SU-DHL-6 (cell line): ENCODE measurements around the gene AKT1.

ENCODE experiments used
- H2AFZ ChIP-seq: fragments of 200-600 bp; sonication (generic); 2 replicates; pipeline ENCODE4 v1.6.1; 2014; ENCODE audit warnings: low read depth, mild to moderate bottlenecking, moderate library complexity, mixed read lengths, antibody characterized with exemption, low read length; ENCODE audit not compliant: severe bottlenecking
- H3F3A ChIP-seq: fragments of 200-600 bp; shearing (Covaris generic); 2 replicates; pipeline ENCODE4 v1.6.0; 2016; ENCODE audit warnings: antibody characterized with exemption, mild to moderate bottlenecking; ENCODE audit not compliant: insufficient read depth
- H3K27ac ChIP-seq: fragments of 200-600 bp; sonication (generic); 2 replicates; pipeline ENCODE4 v1.5.1; 2016; ENCODE audit warnings: low read depth, mild to moderate bottlenecking, low read length, moderate library complexity, mixed read lengths
- H3K27me3 ChIP-seq: fragments of 200-600 bp; sonication (generic), shearing (Covaris generic); 2 replicates; pipeline ENCODE4 v1.6.0; 2014; ENCODE audit warnings: mild to moderate bottlenecking, low read length
- H3K36me3 ChIP-seq: fragments of 200-600 bp; sonication (generic); 2 replicates; pipeline ENCODE4 v1.6.1; 2014; ENCODE audit warnings: mild to moderate bottlenecking, low read length, mixed read lengths
- H3K4me2 ChIP-seq: fragments of 300-600, 200-600 bp; shearing (Covaris generic), sonication (generic); 2 replicates; pipeline ENCODE4 v1.6.0; 2014; ENCODE audit warnings: low read length, low read depth, mild to moderate bottlenecking; ENCODE audit not compliant: poor library complexity, severe bottlenecking
- H3K4me3 ChIP-seq: fragments of 200-600 bp; sonication (generic); 2 replicates; pipeline ENCODE4 v1.5.1; 2014; ENCODE audit warnings: antibody characterized with exemption, low read length, mild to moderate bottlenecking, mixed read lengths; ENCODE audit not compliant: insufficient read depth, poor library complexity, severe bottlenecking
- H3K79me2 ChIP-seq: fragments of 200-600 bp; sonication (generic); 2 replicates; pipeline ENCODE4 v1.6.1; 2014; ENCODE audit warnings: mild to moderate bottlenecking, low read length, moderate library complexity; ENCODE audit not compliant: insufficient read depth
- H3K9ac ChIP-seq: fragments of 200-600 bp; sonication (generic); 2 replicates; pipeline ENCODE4 v1.7.0; 2014; ENCODE audit warnings: mild to moderate bottlenecking, low read length
- H3K9me2 ChIP-seq: fragments of 200-600 bp; sonication (generic); replicated peaks from 2 replicates; pipeline ENCODE4 v1.6.1; 2014; ENCODE audit warnings: low read length; ENCODE audit not compliant: insufficient read depth
- H3K9me3 ChIP-seq: fragments of 200-600 bp; sonication (generic); 2 replicates; pipeline ENCODE4 v1.6.1; 2014; ENCODE audit warnings: low read length, mixed read lengths; ENCODE audit not compliant: insufficient read depth
- H4K20me1 ChIP-seq: fragments of 200-600 bp; sonication (generic); 2 replicates; pipeline ENCODE4 v1.6.1; 2014; ENCODE audit warnings: low read depth, mild to moderate bottlenecking, antibody characterized with exemption, low read length, moderate library complexity, mixed read lengths
- CTCF ChIP-seq: fragments of 200-600 bp; sonication (generic); IDR thresholded peaks from one replicate; pipeline ENCODE4 v1.5.1; 2017; ENCODE audit warnings: antibody characterized with exemption, mild to moderate bottlenecking, low read length, moderate library complexity; ENCODE audit not compliant: insufficient read depth, poor library complexity, severe bottlenecking
- EZH2phosphoT487 ChIP-seq: fragments of 200-600 bp; sonication (generic), shearing (Covaris generic); conservative IDR thresholded peaks from 2 replicates; pipeline ENCODE4 v1.6.1; 2018; ENCODE audit warnings: mild to moderate bottlenecking, antibody characterized with exemption, low read length, moderate library complexity, mixed read lengths

AKT1 gene

DNA sequence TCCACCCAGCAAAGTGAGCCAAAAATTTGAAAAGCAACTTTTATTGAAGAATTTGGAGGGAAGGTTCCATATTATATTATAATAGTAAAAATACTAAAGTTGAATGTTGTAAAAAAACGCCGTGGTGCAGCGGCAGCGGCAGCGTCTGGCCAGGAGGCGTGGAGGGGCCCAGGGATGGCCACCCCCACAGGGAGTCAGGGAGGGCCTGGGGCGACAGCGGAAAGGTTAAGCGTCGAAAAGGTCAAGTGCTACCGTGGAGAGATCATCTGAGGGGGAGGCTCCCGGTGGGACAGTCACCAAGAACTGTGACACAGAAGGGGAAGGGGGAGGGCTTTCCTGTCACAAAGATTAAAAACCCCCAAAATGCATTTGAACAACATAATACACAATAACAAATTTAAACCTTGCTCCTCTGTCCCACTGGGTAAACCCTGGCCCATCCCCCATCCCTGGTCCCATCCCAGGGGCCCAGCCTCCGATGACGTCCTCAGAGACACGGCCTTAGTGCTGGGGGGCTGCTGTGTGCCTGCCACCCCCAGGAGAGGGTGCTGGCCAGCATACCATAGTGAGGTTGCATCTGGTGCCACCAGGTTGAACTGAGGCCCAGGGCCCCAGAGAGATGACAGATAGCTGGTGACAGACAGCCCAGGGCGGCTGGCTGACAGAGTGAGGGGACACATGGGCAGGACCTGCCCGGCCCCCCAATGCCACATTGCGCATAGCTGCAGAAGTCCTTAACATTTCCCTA, 26.1 kb downstream of the AKT1 start:
- Histone ChIP-seq H3K27me3 (no peaks in the 10 kb centered on the region), H3K27ac (no peak overlapping the region), H3F3A (no peaks in the 10 kb centered on the region), H3K4me2 (no peak overlapping the region), H2AFZ (no peak overlapping the region), H3K4me3 (no peak overlapping the region), H3K9me2 (no peaks in the 10 kb centered on the region), H3K36me3 (0 out of 2 replicates have a peak, but pooled peaks cover 9% of the 10 kb centered on the region), H3K9me3 (no peaks in the 10 kb centered on the region), H3K79me2 (no peaks in the 10 kb centered on the region), H3K9ac (no peak overlapping the region), H4K20me1 (no peaks in the 10 kb centered on the region)
- TF ChIP-seq EZH2phosphoT487 (no peak), CTCF (no peak)

DNA sequence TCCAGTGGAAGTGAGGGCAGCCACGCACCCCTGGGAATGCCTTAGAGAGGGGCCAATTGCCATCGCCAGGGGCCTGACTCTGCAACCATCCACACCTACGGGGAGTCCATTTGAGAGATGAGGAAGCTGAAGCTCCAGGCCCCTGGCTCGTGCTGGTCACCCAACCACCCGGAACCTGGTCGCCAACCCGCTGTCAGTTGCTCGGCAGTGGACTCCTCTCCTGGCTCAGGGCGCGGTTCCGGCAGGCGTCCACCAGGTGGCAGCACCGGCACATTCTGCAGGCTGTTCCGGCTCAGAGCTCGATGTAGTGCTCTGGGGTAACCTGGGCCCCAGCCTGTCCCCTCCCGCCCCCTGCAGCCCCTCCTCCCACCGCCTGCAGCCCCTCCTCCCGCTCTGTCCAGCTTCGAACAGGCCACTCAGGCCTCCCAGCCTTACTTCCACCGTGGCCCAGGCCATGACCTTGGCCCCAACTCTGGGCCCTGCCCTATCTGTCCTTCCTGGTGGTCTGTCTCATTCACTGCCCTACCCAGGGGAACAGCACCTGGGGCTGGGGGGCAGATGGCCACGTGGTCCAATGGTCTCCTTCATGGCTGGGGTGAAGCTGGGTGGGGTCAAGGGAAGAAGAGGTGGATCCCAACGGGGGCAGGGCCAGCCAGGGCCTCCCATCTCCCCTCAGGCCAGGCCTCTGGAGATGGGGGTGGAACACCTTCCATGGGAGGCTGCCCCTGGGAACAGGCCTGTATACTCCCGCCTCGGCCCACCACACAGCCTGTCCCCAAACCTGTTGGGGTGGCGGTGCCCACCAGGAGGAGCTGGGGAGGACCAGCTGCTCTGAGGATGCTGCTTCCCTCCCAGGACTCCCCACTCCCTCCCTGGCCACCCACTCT, 26.9 kb downstream of the AKT1 start:
- H3K9ac ChIP-seq = no peak overlapping the region

DNA sequence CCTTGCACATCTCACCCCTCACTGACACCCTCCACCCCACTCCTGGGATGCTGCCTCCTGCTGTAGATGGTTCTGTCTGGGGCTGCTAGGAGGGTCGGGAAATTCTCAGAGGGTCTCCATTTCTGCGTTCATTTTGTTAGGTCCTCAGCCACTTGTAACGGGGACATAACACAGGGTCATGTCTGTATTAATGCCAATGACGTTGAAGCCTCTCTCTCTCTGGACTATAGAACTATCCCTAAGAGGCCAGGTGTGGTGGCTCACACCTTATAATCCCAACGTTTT, 28.0 kb downstream of the AKT1 start:
- no peak overlapping the region for H2AFZ ChIP-seq
- no peaks in the 10 kb centered on the region for H3K9me3 ChIP-seq
- 0 out of 2 replicates have a peak, but pooled peaks cover 9% of the 10 kb centered on the region for H3K36me3 ChIP-seq
- no peak overlapping the region for H3K9ac ChIP-seq
- H4K20me1 ChIP-seq = no peaks in the 10 kb centered on the region
- no peak for TF ChIP-seq EZH2phosphoT487
- TF ChIP-seq CTCF = no peak
- H3K4me2 ChIP-seq = no peak overlapping the region
- no peaks in the 10 kb centered on the region for H3F3A ChIP-seq
- no peaks in the 10 kb centered on the region for H3K27me3 ChIP-seq
- no peak overlapping the region for H3K4me3 ChIP-seq
- no peaks in the 10 kb centered on the region for H3K9me2 ChIP-seq
- H3K27ac ChIP-seq = no peak overlapping the region
- H3K79me2 ChIP-seq = no peaks in the 10 kb centered on the region

More for the DNA sequence above, 26.9 kb downstream of the AKT1 start:
- no peaks in the 10 kb centered on the region for H3K9me2 ChIP-seq
- no peaks in the 10 kb centered on the region for H3K79me2 ChIP-seq
- no peak overlapping the region for H2AFZ ChIP-seq
- peak; percentile 70 for TF ChIP-seq CTCF
- TF ChIP-seq EZH2phosphoT487 = no peak
- H4K20me1 ChIP-seq = no peaks in the 10 kb centered on the region
- no peak overlapping the region for H3K4me2 ChIP-seq
- H3K27ac ChIP-seq = no peak overlapping the region
- no peaks in the 10 kb centered on the region for H3K9me3 ChIP-seq
- H3K4me3 ChIP-seq = no peak overlapping the region
- H3K27me3 ChIP-seq = no peaks in the 10 kb centered on the region
- 0 out of 2 replicates have a peak, but pooled peaks cover 9% of the 10 kb centered on the region for H3K36me3 ChIP-seq
- no peaks in the 10 kb centered on the region for H3F3A ChIP-seq
